ENCODE data around the gene SPP1. TPM values are rescaled to one million over a fixed set of nuclear protein-coding genes. Genes with fewer than 3 reads are reported as not detected.

SPP1 gene
- total RNA-seq, 4 donors from 2014 or later, result 43.3 to 2,902 (median 151) TPM

DNA sequence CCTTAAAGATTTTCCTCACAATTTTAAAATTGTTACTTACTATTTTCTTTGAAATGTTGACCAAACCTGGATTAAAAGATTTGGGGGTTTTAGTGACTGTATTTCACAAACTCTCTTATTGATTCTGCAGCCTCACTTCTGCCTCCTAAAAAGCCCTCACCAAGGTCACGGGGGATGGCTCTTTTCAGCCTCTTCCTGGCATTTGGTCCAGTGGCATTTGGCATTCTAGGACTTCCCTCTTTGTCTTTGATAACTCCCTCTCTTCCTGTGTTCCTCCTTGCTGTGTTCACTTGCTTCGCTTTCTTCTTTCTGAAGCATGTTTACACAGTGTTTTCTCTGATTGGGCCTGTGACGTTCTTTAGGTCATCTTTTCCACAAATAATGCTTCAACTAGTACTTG is 53.4 kb downstream of the SPP1 start:
- TF ChIP-seq, protein P1, sequence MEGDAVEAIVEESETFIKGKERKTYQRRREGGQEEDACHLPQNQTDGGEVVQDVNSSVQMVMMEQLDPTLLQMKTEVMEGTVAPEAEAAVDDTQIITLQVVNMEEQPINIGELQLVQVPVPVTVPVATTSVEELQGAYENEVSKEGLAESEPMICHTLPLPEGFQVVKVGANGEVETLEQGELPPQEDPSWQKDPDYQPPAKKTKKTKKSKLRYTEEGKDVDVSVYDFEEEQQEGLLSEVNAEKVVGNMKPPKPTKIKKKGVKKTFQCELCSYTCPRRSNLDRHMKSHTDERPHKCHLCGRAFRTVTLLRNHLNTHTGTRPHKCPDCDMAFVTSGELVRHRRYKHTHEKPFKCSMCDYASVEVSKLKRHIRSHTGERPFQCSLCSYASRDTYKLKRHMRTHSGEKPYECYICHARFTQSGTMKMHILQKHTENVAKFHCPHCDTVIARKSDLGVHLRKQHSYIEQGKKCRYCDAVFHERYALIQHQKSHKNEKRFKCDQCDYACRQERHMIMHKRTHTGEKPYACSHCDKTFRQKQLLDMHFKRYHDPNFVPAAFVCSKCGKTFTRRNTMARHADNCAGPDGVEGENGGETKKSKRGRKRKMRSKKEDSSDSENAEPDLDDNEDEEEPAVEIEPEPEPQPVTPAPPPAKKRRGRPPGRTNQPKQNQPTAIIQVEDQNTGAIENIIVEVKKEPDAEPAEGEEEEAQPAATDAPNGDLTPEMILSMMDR (IDR thresholded peaks at IDR 0.05; ENCODE audit: low read depth), result no peak

- TF ChIP-seq, protein P1 (IDR thresholded peaks at IDR 0.05; ENCODE audit: low read depth), result no peak
Measured at GRCh38 chr4:88029556-88029955, 54.0 kb downstream of the SPP1 start.

- TF ChIP-seq, protein P1 (IDR thresholded peaks at IDR 0.05; ENCODE audit: low read depth), result no peak
Measured at GRCh38 chr4:88030565-88031310, 55.2 kb downstream of the SPP1 start.

Small RNA genes within 50 kb of the gene (small RNA-seq; reads per million reads assigned to genes)
- not detected for gene RNU1-36P

Other genes starting within 250 kb of the SPP1 start
- gene IBSP, start 176.2 kb upstream of the SPP1 start, total RNA-seq, result not detected
- not detected for gene MEPE, start 142.7 kb upstream of the SPP1 start, total RNA-seq
- gene PKD2, start 31.9 kb downstream of the SPP1 start, total RNA-seq, result 10 to 100 TPM; 45.8 to 86.5 (median 63.7) TPM
- gene ABCG2, start 182.9 kb downstream of the SPP1 start, total RNA-seq, result 10 to 100 TPM in 1 of 4 donors, 1 to 10 TPM in 3; 4.9 to 12.4 (median 5.9) TPM

Measured in subcutaneous adipose tissue (tissue), 4 donors.